HepG2 (cell line): ENCODE data around the gene MTUS2. TPM values are rescaled to one million over a fixed set of nuclear protein-coding genes. Genes with fewer than 3 reads are reported as not detected.

Experiments used
- ATAC-seq: fragments of 200-7000 bp; cut with Tn5 transposase; 3 replicates; pipeline ENCODE4 v1.9.1; 2020; ENCODE audit warnings: mild to moderate bottlenecking, moderate library complexity
- BruUV-seq: library from RNA; stranded (reverse); fragments of 400-500 nt; replicated peaks from 2 replicates; lab custom pipeline; 2021; lab: Mats Ljungman, UMichigan
- CTCF ChIA-PET: fragments of 300-600 bp; formaldehyde crosslinking; extraction: SDS; loops from one replicate; lab custom pipeline; 2021; ENCODE audit warnings: low total read pairs, inconsistent platforms, low intra/inter-chr PET ratio; lab: Yijun Ruan, JAX
- POLR2A ChIA-PET: fragments of 350-600 bp; sonication (Branson Sonifier 250); formaldehyde crosslinking; loops from one replicate; lab custom pipeline; 2020; ENCODE audit warnings: antibody characterized with exemption, inconsistent platforms; lab: Yijun Ruan, JAX
- DNase-seq: peaks from one replicate; pipeline ENCODE4 v3.0.0-alpha.2; 2015; ENCODE audit warnings: low spot score
- FAIRE-seq: peaks from 3 replicates; lab custom pipeline; 2011; peaks lifted over from hg19 to GRCh38; lab: Jason Lieb, UNC
- H2AFZ ChIP-seq: one replicate; pipeline ENCODE4 v1.6.1; 2011; ENCODE audit warnings: low read length, inconsistent platforms
- H3K27ac ChIP-seq: fragments of 300-600 bp; 3 replicates; pipeline ENCODE4 v1.8.0; 2011; ENCODE audit warnings: mixed run types, mild to moderate bottlenecking, mixed read lengths, low read length, inconsistent platforms; ENCODE audit not compliant: insufficient read depth; ENCODE audit errors: extremely low read length
- H3K27me3 ChIP-seq, 2 experiments: fragments of 200-600 bp in 1 of 2; 2 replicates in 1 of 2; 3 replicates in 1 of 2; pipeline versions ENCODE4 v1.6.0 to v1.8.0; 2011; ENCODE audit warnings: low read length in 2 of 2, mild to moderate bottlenecking in 2 of 2, moderate library complexity in 2 of 2, inconsistent platforms in 1 of 2; ENCODE audit not compliant: insufficient read depth in 2 of 2, control insufficient read depth in 1 of 2
- H3K36me3 ChIP-seq, 2 experiments: fragments of 200-600 bp in 1 of 2; replicated peaks in 1 of 2; 2 replicates in 1 of 2; 3 replicates in 1 of 2; pipeline versions ENCODE4 v1.5.1 to v1.8.0; 2011; ENCODE audit warnings: low read length in 2 of 2, inconsistent platforms in 1 of 2; ENCODE audit not compliant: insufficient read depth in 2 of 2, control insufficient read depth in 1 of 2
- H3K4me1 ChIP-seq: 2 replicates; pipeline ENCODE4 v1.5.1; 2012; ENCODE audit warnings: low read length, inconsistent platforms; ENCODE audit not compliant: insufficient read depth
- H3K4me2 ChIP-seq: 2 replicates; pipeline ENCODE4 v1.6.0; 2011; ENCODE audit warnings: low read depth, low read length, inconsistent platforms
- H3K4me3 ChIP-seq, 3 experiments: fragments of 200-600 bp in 1 of 3; sonication (generic), shearing (Covaris generic) in 1 of 3; replicated peaks in 1 of 3; 2 replicates each; pipeline ENCODE4 v1.5.1; 2011 to 2016; ENCODE audit warnings: low read length in 3 of 3, inconsistent platforms in 2 of 3, low read depth in 2 of 3, mild to moderate bottlenecking in 2 of 3, control low read depth in 1 of 3, mixed read lengths in 1 of 3; ENCODE audit not compliant: insufficient read depth in 1 of 3
- H3K79me2 ChIP-seq: one replicate; pipeline ENCODE4 v1.6.1; 2011; ENCODE audit warnings: low read length, inconsistent platforms; ENCODE audit not compliant: insufficient read depth
- H3K9ac ChIP-seq: 2 replicates; pipeline ENCODE4 v1.6.0; 2011; ENCODE audit warnings: mild to moderate bottlenecking, low read depth, low read length, inconsistent platforms; ENCODE audit not compliant: insufficient read depth
- H3K9me3 ChIP-seq: 2 replicates; pipeline ENCODE4 v1.5.1; 2012; ENCODE audit warnings: mild to moderate bottlenecking, low read length
- H4K20me1 ChIP-seq: 2 replicates; pipeline ENCODE4 v1.6.0; 2011; ENCODE audit warnings: inconsistent platforms, mild to moderate bottlenecking, low read length, moderate library complexity; ENCODE audit not compliant: insufficient read depth
- ATM ChIP-seq: fragments of 450-650 bp; IDR thresholded peaks from 2 replicates; pipeline ENCODE4 v1.7.1; 2017; ENCODE audit warnings: mild to moderate bottlenecking, borderline replicate concordance
- BHLHE40 ChIP-seq: IDR thresholded peaks from 2 replicates; pipeline ENCODE4 v1.6.1; 2011; ENCODE audit warnings: low read length, improper control_type of control experiment
- CREBL2 ChIP-seq: sonication (generic); formaldehyde crosslinking; IDR thresholded peaks from 2 replicates; pipeline ENCODE4 v1.8.1; 2023; ENCODE audit warnings: missing genetic modification reagents, mild to moderate bottlenecking, borderline replicate concordance
- ERF ChIP-seq: IDR thresholded peaks from 2 replicates; pipeline ENCODE4 v1.6.1; 2018; ENCODE audit warnings: missing biosample characterization, missing genetic modification reagents
- KDM4B ChIP-seq: sonication (generic); formaldehyde crosslinking; IDR thresholded peaks from 2 replicates; pipeline ENCODE4 v1.4.0; 2020; ENCODE audit warnings: missing genetic modification reagents
- MTA1 ChIP-seq: sonication (generic); formaldehyde crosslinking; IDR thresholded peaks from 2 replicates; pipeline ENCODE4 v1.4.0; 2020; ENCODE audit warnings: missing genetic modification reagents, mild to moderate bottlenecking, borderline replicate concordance
- NFE2 ChIP-seq: sonication (generic); formaldehyde crosslinking; IDR thresholded peaks from 2 replicates; pipeline ENCODE4 v1.4.0; 2020; ENCODE audit warnings: missing genetic modification reagents
- NFIC ChIP-seq: IDR thresholded peaks from 2 replicates; pipeline ENCODE4 v1.6.1; 2012; ENCODE audit warnings: mild to moderate bottlenecking, low read length, inconsistent platforms
- PAF1 ChIP-seq: IDR thresholded peaks from 2 replicates; pipeline ENCODE4 v1.6.1; 2016; ENCODE audit warnings: missing genetic modification reagents, missing compliant biosample characterization
- TMF1 ChIP-seq: sonication (generic); formaldehyde crosslinking; IDR thresholded peaks from 2 replicates; pipeline ENCODE4 v1.8.1; 2022; ENCODE audit warnings: low read depth, missing genetic modification reagents
- ZFP62 ChIP-seq: sonication (generic); formaldehyde crosslinking; IDR thresholded peaks from 2 replicates; pipeline ENCODE4 v1.4.0; 2020; ENCODE audit warnings: missing genetic modification reagents
- ZHX2 ChIP-seq, 2 experiments: sonication (generic) in 1 of 2; formaldehyde crosslinking in 1 of 2; IDR thresholded peaks; 2 replicates each; pipeline versions ENCODE4 v1.6.1 to v1.9.0; 2014 to 2022; ENCODE audit warnings: antibody characterized with exemption in 1 of 2, borderline replicate concordance in 1 of 2, inconsistent platforms in 1 of 2, low read depth in 1 of 2, missing genetic modification reagents in 1 of 2
- ZNF253 ChIP-seq: sonication (generic); formaldehyde crosslinking; IDR thresholded peaks from 2 replicates; pipeline ENCODE4 v1.8.0; 2022; ENCODE audit warnings: mild to moderate bottlenecking, missing genetic modification reagents, borderline replicate concordance
- ZNF552 ChIP-seq: sonication (generic); formaldehyde crosslinking; IDR thresholded peaks from 2 replicates; pipeline ENCODE4 v1.9.0; 2022; ENCODE audit warnings: missing genetic modification reagents, mild to moderate bottlenecking, borderline replicate concordance
- ZNF816 ChIP-seq: sonication (generic); formaldehyde crosslinking; IDR thresholded peaks from 2 replicates; pipeline ENCODE4 v1.8.0; 2022; ENCODE audit warnings: missing genetic modification reagents, mild to moderate bottlenecking, borderline replicate concordance
- WGBS: methylation state at CpG from one replicate; pipeline ENCODE4 v1.1.6; 2017; ENCODE audit warnings: low lambda C conversion rate; 5-methylcytosine and 5-hydroxymethylcytosine counted together
- in situ Hi-C: cut with HindIII; loops from 2 replicates; pipeline ENCODE4 v1.10.0; 2017; ENCODE audit warnings: low pct_unique_long_range_greater_than_20kb; ENCODE audit not compliant: extremely low pct_ligation_motif_present
- intact Hi-C: fragments of 100-400 bp; cut with micrococcal nuclease; formaldehyde crosslinking; loops from one replicate; pipeline ENCODE4 v1.10.0; 2022; ENCODE audit not compliant: unreplicated experiment
- polyA plus RNA-seq, 8 experiments: library from polyadenylated mRNA; depleted of rRNA in 3 of 8; stranded (reverse) in 7 of 8; unstranded in 1 of 8; fragments of >200 nt; fragmentation: Illumina TruSeq in 4 of 8; extraction: Trizol in 4 of 8; gene quantifications; 2 replicates each; pipeline versions ENCODE4 v1.2.1 to v1.2.3, GENCODE V29; 2011 to 2016; ENCODE audit warnings: low read depth in 4 of 8, missing spikeins in 1 of 8, mixed read lengths in 1 of 8; ENCODE audit not compliant: insufficient read depth in 1 of 8
- total RNA-seq, 5 experiments: library from RNA; depleted of rRNA; stranded (reverse); fragments of >200 nt; fragmentation: Illumina TruSeq; extraction: Trizol; gene quantifications; 2 replicates each; pipeline ENCODE4 v1.2.3, GENCODE V29; 2016; ENCODE audit warnings: low read depth in 1 of 5
- TF ChIP-seq, protein P1 (sequence below): IDR thresholded peaks from 2 replicates; pipeline ENCODE4 v1.6.1; 2016; ENCODE audit warnings: missing genetic modification reagents, missing compliant biosample characterization
- TF ChIP-seq, protein P2 (sequence below): IDR thresholded peaks from 2 replicates; pipeline ENCODE4 v1.6.1; 2016; ENCODE audit warnings: missing compliant biosample characterization, missing genetic modification reagents, borderline replicate concordance

The MTUS2 gene
- total and polyA plus RNA-seq, 2 of the 13 experiments (the other 11 are each of a cell fraction or from before 2014, with no cell fraction given), result not detected

GRCh38 chr13:28837111-28837510 lies 17.0 kb downstream of the MTUS2 start:
- FAIRE-seq (no peak), DNase-seq (no peak), ATAC-seq (no peak)
- Histone ChIP-seq H3K4me1 (no peaks in the 10 kb centered on the region), H4K20me1 (no peaks in the 10 kb centered on the region), H3K4me2 (no peak overlapping the region), H3K79me2 (no peaks in the 10 kb centered on the region), H3K9me3 (0 out of 2 replicates have a peak, but pooled peaks cover 1% of the 10 kb centered on the region), H3K36me3 (no peaks in the 10 kb centered on the region), H3K4me3 (no peak overlapping the region), H3K27ac (no peak overlapping the region), H3K9ac (no peak overlapping the region), H2AFZ (no peak overlapping the region), H3K27me3 (no peaks in the 10 kb centered on the region)
- ChIA-PET CTCF (no interaction called here), POLR2A (no interaction called here)
- TF ChIP-seq BHLHE40 (no peak), ZNF552 (CRISPR knock-in tag) (no peak), ZNF253 (CRISPR knock-in tag) (no peak), TMF1 (no peak), ZFP62 (CRISPR knock-in tag) (no peak), ATM (no peak), ZNF816 (no peak), CREBL2 (CRISPR knock-in tag) (no peak), KDM4B (CRISPR knock-in tag) (no peak), NFE2 (CRISPR knock-in tag) (no peak), NFIC (no peak), ZHX2 (IDR thresholded peaks at IDR 0.05; ENCODE audit: low read depth) (no peak), ZHX2 (CRISPR knock-in tag; IDR thresholded peaks at IDR 0.05; ENCODE audit: borderline replicate concordance) (no peak), MTA1 (no peak), ERF (CRISPR knock-in tag) (no peak), PAF1 (CRISPR knock-in tag) (no peak)
- TF ChIP-seq, protein P1, sequence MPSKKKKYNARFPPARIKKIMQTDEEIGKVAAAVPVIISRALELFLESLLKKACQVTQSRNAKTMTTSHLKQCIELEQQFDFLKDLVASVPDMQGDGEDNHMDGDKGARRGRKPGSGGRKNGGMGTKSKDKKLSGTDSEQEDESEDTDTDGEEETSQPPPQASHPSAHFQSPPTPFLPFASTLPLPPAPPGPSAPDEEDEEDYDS (CRISPR knock-in tag), result no peak
- TF ChIP-seq, protein P2, sequence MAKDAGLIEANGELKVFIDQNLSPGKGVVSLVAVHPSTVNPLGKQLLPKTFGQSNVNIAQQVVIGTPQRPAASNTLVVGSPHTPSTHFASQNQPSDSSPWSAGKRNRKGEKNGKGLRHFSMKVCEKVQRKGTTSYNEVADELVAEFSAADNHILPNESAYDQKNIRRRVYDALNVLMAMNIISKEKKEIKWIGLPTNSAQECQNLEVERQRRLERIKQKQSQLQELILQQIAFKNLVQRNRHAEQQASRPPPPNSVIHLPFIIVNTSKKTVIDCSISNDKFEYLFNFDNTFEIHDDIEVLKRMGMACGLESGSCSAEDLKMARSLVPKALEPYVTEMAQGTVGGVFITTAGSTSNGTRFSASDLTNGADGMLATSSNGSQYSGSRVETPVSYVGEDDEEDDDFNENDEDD (CRISPR knock-in tag), result no peak
- intact Hi-C loops, result no loop called here
- 10% methylated on average over 5 of the region's 5 CpGs for WGBS
- in situ Hi-C loops, result no loop called here
- no TSS peak for BruUV-seq
